ENCODE measurements around the gene MYO1F.

DNA sequence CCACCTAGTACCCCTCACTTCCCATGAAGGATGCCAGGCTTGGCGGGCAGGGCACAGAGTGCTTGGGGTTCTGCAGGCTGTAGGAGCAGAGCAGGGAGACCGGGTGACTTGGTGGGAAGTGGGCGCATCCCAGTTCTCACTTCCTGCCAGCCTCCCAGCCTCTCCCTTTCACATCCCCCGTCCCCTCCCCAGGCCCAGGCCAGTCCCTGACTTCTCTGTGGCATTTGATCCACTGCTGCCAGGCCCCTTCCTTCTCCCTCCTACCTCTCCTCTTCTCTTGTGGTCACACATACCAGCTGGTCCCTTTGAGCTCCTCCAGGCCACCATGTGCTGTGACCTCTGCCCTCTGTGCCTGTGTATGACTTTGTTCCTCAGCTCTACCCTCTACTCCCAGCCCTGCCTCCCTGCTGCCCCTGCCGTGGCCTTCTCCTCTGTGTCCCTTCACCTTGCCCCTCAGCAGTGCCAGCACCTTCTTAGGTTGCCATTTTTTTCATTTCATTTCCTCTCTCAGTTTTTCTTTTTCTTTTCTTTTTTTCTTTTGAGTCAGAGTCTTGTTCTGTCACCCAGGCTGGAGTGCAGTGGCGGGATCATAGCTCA lies 19.5 kb downstream of the MYO1F start:
- no peak for TF ChIP-seq CTCF (IDR thresholded peaks at IDR 0.05)
- no peak for TF ChIP-seq EZH2 (IDR thresholded peaks at IDR 0.05; ENCODE audit: borderline replicate concordance, insufficient read depth, low read depth, low read length, poor library complexity, severe bottlenecking)

Data from B cell (primary cell).